Mucosa of rectum (tissue), 2 donors: ENCODE results near the gene CXorf49B.

Source experiments
- H3K27ac ChIP-seq, 2 donors: one replicate each; pipeline ENCODE4 v1.7.0; 2013; ENCODE audit warnings: inconsistent platforms in 2 of 2, low read depth in 2 of 2, low read length in 2 of 2
- H3K27me3 ChIP-seq, 2 donors: one replicate each; pipeline ENCODE4 v1.7.0; 2013; ENCODE audit warnings: low read length in 2 of 2; ENCODE audit not compliant: control insufficient read depth in 2 of 2, insufficient read depth in 2 of 2
- H3K36me3 ChIP-seq, 2 donors: one replicate each; pipeline ENCODE4 v1.7.0; 2013; ENCODE audit warnings: low read length in 2 of 2; ENCODE audit not compliant: control insufficient read depth in 2 of 2, insufficient read depth in 2 of 2
- H3K4me1 ChIP-seq, 2 donors: one replicate each; pipeline ENCODE4 v1.7.0; 2013; ENCODE audit warnings: low read length in 2 of 2, mild to moderate bottlenecking in 1 of 2; ENCODE audit not compliant: control insufficient read depth in 2 of 2, insufficient read depth in 2 of 2
- H3K4me3 ChIP-seq, 2 donors: one replicate each; pipeline ENCODE4 v1.7.0; 2013; ENCODE audit warnings: low read length in 2 of 2
- H3K9ac ChIP-seq, 2 donors: one replicate each; pipeline ENCODE4 v1.7.0; 2013; ENCODE audit warnings: low read length in 2 of 2, low read depth in 1 of 2, mild to moderate bottlenecking in 1 of 2
- H3K9me3 ChIP-seq, 2 donors: one replicate each; pipeline ENCODE4 v1.7.0; 2013; ENCODE audit warnings: low read length in 2 of 2; ENCODE audit not compliant: control insufficient read depth in 2 of 2
- donor health status: healthy.
- donor health status: Normal muscosa, but diverticular disease.

Gene CXorf49B

DNA sequence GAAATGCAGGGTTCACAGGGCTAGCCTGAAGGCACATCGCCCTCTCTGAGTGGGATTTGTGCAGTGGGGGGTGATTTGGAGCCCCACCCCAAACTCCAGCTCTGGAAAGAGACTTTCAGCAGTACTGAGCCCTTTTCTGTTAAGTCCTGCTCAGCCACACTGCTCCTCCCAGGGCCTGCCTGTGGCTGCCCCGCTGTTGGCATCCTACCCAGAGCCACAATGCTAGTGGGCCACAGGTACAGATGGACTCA is 52.7 kb downstream of the CXorf49B start:
- Histone ChIP-seq H3K4me1 (no peaks in the 10 kb centered on the region), H3K4me3 (no peak overlapping the region), H3K36me3 (no peaks in the 10 kb centered on the region), H3K9me3 (no peaks in the 10 kb centered on the region), H3K27me3 (peaks cover 0 to 7% of the 10 kb centered on the region in 2 donors), H3K9ac (no peak overlapping the region), H3K27ac (no peak overlapping the region)
